ENCODE measurements around the gene ZNF692.
"Not testable (repeated sequence)": the region's sequence is repeated elsewhere in the genome, so short reads cannot be mapped to it uniquely, and the experiment has no call there.

ZNF692 gene

DNA sequence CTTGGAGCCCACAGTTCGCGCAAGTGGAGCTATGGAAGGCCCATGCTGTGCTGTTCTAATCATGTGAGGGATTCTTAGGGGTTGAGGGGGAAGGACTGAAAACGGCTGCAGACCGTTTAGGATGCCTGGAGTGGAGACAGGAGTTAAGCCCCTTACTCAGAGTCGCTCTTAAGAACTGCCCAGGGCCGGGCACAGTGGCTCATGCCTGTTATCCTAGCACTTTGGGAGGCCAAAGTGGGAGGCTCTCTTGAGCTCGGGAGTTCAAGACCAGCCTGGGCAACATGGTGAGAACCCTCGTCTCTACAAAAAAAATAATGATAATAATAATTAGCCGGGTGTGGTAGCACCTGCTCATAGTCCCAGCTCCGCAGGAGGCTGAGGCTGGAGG is 19.7 kb downstream of the ZNF692 start:
- ATAC-seq (replicated peaks; ENCODE audit: extremely low read depth, poor library complexity, severe bottlenecking) (no peak), DNase-seq (ENCODE audit: low spot score in 2 of 2) (no peak)
- Mint-ChIP-seq H3K36me3 (ENCODE audit: insufficient read depth) (peaks cover 16% of the 10 kb centered on the region), H3K27me3 (no peaks in the 10 kb centered on the region), H3K27ac (ENCODE audit: low read depth) (no peak overlapping the region), H3K4me3 (no peak overlapping the region), H3K4me1 (peaks cover 24% of the 10 kb centered on the region), H3K9me3 (no peaks in the 10 kb centered on the region)

DNA sequence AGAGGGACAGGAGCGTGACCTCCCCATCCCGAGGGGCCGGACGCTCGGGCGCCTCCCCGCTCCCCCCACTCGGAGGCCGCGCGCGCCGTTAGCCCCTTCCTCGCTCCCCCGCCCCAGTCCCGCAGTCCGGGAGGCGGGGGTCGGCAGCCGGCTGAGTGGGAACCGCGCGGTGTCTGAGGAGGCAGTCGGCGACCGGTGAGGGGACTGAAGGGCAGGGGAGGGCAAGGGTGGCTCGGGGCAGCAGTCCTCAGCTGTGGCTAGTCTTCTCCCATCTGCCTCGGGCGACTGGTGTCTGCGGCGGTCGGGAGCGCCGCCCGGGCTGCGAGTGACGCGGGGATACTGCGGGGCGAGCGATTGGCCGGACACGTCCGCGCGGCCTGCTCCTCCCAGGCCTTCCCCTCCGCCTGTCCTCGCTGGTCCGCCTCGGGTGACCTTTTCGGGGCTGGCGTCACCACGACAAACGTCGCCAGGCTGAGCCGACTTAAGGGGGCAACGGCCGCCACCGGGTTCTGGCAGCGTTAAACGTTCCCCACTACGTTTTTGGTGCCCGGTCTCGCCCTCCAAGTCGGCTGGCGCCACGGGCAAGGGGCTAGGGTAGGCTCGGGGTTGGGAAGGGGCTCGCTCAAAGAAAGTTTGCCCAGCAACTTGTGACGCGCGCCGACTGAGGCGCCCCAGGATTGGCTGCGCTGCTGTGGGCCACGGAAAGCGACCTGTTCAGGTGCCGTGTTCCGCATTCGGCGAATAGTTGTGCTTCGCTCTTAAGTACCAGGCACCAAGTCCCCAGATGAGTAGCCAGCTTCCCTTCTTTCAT is 20.3 kb downstream of the ZNF692 start:
- Mint-ChIP-seq H3K4me3 (no peak overlapping the region), H3K36me3 (ENCODE audit: insufficient read depth) (peaks cover 15% of the 10 kb centered on the region), H3K27ac (ENCODE audit: low read depth) (no peak overlapping the region), H3K4me1 (peaks cover 24% of the 10 kb centered on the region), H3K9me3 (no peaks in the 10 kb centered on the region), H3K27me3 (no peaks in the 10 kb centered on the region)
- ATAC-seq (replicated peaks; ENCODE audit: extremely low read depth, poor library complexity, severe bottlenecking) (peak; percentile 68), DNase-seq (ENCODE audit: low spot score in 2 of 2) (peak; percentile 73 to 78)

DNA sequence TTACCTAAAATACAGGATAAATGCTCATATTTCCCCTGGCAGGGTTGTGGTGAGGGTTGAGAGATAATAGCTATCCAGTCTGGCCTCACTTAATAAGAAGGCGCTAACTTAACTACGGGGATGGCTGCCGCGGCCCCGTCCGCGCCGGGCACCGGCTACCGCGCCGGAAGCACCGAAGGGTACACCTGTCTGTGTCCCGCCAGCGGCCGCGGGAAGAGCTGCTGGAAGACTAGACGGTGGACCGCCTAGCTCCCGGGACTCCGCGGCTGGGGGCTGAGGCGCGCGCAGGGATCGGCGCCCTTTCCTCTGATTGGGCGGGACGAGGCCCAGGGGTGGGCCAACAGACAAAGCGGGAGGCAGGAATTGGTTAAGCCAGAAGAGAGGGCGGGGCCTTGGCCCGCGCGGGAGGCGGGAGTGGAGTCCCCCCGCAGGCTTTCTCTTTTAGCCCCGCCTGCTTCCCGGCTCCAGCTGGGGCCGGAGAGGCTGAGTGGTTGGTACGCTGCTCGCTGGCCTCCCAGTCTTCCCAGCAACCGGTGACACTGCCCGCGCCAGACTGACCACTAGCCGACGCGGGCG is 21.0 kb downstream of the ZNF692 start, which contains the start of gene ZNF672:
TSS of gene ZNF672 (plus strand) at position 444 of the 576 bp plus-strand sequence. CDS start 9,051 bp downstream, outside the sequence.
- Mint-ChIP-seq H3K4me1 (peaks cover 24% of the 10 kb centered on the region), H3K27me3 (no peaks in the 10 kb centered on the region), H3K4me3 (no peak within 1 kb of the TSS), H3K27ac (ENCODE audit: low read depth) (no peak within 1 kb of the TSS), H3K9me3 (no peaks in the 10 kb centered on the region), H3K36me3 (ENCODE audit: insufficient read depth) (peaks cover 13% of the 10 kb centered on the region)
- DNase-seq (ENCODE audit: low spot score in 2 of 2) (peak; percentile 86 to 88), ATAC-seq (replicated peaks; ENCODE audit: extremely low read depth, poor library complexity, severe bottlenecking) (peak; percentile 83)

DNA sequence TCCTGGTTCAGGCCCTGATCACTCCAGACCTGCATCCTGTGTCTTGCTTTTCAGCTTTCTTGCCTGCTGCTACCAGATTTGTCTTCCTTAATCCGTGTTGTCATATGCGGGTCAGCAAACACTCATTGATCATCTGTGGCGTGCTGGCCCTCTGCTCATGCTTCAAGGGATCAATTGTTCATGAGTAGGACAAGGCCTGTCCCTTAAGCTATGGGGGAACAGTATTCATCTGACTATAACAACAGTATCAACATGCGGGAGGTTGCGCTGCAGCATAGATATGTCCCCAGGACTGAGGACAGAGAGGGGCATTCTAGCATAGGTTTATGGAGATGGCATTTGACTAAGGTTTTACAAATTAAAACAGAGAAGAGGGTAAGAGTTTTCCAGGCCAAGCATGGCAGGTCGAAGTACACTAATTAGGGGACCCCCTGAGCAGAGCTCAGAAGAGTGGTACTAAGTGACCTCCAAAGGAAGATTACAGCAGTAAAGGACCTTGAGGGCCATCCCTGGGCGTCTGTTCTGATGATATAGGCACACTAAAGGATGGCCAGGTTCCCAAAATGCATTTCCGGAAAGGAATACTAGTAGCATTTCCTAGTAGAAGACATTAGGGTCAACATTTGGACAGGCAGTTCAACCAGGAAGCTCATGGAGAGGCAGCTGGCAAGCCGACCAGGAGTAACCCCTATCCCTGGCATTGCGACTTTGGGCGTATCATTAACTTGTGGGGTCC is 21.7 kb downstream of the ZNF692 start:
- Mint-ChIP-seq H3K36me3 (ENCODE audit: insufficient read depth) (peaks cover 10% of the 10 kb centered on the region), H3K4me3 (no peak overlapping the region), H3K27me3 (no peaks in the 10 kb centered on the region), H3K9me3 (no peaks in the 10 kb centered on the region), H3K27ac (ENCODE audit: low read depth) (no peak overlapping the region), H3K4me1 (peaks cover 24% of the 10 kb centered on the region)
- no peak for DNase-seq (ENCODE audit: low spot score in 2 of 2)
- no peak for ATAC-seq (replicated peaks; ENCODE audit: extremely low read depth, poor library complexity, severe bottlenecking)

DNA sequence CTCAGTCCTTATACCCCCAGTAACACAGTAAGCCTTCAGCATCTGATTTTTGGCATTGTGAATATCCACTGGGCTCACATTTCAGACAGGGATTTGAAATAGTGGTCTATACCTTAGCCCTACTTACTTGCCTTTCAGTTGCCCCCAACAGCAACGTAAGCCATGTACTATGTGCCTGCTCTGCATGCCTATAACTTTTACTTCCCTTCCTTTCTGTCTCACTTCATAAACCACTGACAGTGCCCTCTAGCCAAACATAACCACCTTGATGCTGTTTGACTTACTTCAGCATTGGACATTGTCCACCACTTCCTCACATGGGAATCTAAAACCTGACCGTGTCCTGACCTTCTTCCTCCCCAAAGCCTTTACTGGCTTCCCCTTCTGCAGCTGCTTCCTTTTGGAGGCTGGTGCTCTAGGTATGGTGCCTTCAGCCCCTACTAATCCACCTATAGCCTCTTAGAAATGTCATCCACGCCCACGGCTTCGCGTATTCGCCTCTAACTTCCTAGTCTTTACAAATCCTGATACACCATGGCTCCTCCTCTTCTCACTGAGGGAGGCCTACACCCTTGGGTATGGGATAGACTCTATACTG is 24.4 kb downstream of the ZNF692 start:
- H3K4me1 Mint-ChIP-seq, result peaks cover 7% of the 10 kb centered on the region
- no peak overlapping the region for H3K27ac Mint-ChIP-seq (ENCODE audit: low read depth)
- no peak overlapping the region for H3K4me3 Mint-ChIP-seq
- no peak for ATAC-seq (replicated peaks; ENCODE audit: extremely low read depth, poor library complexity, severe bottlenecking)
- peaks cover 10% of the 10 kb centered on the region for H3K36me3 Mint-ChIP-seq (ENCODE audit: insufficient read depth)
- no peaks in the 10 kb centered on the region for H3K9me3 Mint-ChIP-seq
- H3K27me3 Mint-ChIP-seq, result no peaks in the 10 kb centered on the region
- DNase-seq (ENCODE audit: low spot score in 2 of 2), result no peak

DNA sequence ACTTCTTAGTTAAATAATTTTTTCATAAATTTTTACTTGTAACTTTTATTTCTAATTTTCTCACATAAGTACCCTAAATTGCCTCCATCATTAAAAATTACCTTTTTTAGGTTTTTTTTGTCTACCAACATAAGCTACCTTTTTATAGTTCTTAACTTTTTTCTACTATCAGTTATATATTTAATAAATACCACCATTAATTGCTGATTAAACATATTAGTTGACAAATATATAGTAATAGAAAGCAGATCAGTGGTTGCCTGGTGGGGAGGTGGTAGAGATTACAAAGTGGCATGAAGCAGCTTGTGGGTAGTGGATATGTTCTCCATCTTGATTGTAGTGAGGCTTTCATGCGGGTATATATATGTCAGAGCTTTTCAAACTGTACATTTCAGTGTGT is 27.0 kb downstream of the ZNF692 start:
- H3K4me1 Mint-ChIP-seq, result peaks cover 3% of the 10 kb centered on the region
- DNase-seq (ENCODE audit: low spot score in 2 of 2), result no peak
- H3K27ac Mint-ChIP-seq (ENCODE audit: low read depth), result no peak overlapping the region
- H3K27me3 Mint-ChIP-seq, result no peaks in the 10 kb centered on the region
- H3K9me3 Mint-ChIP-seq, result no peaks in the 10 kb centered on the region
- no peaks in the 10 kb centered on the region for H3K36me3 Mint-ChIP-seq (ENCODE audit: insufficient read depth)
- ATAC-seq (replicated peaks; ENCODE audit: extremely low read depth, poor library complexity, severe bottlenecking), result no peak
- H3K4me3 Mint-ChIP-seq, result no peak overlapping the region

DNA sequence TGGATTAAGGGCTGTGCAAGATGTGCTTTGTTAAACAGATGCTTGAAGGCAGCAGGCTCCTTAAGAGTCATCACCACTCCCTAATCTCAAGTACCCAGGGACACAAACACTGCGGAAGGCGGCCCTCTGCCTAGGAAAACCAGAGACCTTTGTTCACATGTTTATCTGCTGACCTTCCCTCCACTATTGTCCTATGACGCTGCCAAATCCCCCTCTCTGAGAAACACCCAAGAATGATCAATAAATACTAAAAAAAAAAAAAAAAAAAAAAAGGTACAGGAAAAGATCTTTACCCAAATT is 28.2 kb downstream of the ZNF692 start:
- not testable (repeated sequence) for H3K9me3 Mint-ChIP-seq; H3K36me3 Mint-ChIP-seq (ENCODE audit: insufficient read depth); ATAC-seq (replicated peaks; ENCODE audit: extremely low read depth, poor library complexity, severe bottlenecking)

DNA sequence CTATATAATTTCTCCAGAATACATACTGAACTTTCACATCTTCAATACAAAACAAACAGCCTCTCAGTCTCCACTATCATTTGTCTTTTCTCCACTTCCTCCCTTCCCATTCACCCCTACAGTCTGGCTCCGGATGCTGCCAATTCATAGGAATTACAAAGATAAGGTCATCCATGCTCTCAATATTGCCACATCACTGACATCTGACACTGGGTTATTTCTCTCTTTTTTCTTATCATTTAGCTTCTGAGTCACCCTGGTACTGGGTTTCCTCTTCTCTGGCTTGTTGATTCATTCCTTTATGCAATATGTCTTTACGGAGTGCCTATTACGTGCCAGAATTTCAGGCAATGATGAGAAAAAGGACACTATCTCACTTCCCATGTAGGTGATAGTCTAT is 30.0 kb downstream of the ZNF692 start:
- Mint-ChIP-seq H3K9me3 (no peaks in the 10 kb centered on the region), H3K4me3 (no peak overlapping the region), H3K27ac (ENCODE audit: low read depth) (no peak overlapping the region), H3K36me3 (ENCODE audit: insufficient read depth) (peaks cover 6% of the 10 kb centered on the region), H3K4me1 (peaks cover 33% of the 10 kb centered on the region), H3K27me3 (no peaks in the 10 kb centered on the region)
- DNase-seq (ENCODE audit: low spot score in 2 of 2) (no peak), ATAC-seq (replicated peaks; ENCODE audit: extremely low read depth, poor library complexity, severe bottlenecking) (no peak)

More for the DNA sequence above, 28.2 kb downstream of the ZNF692 start:
- not testable (repeated sequence) for H3K27me3 Mint-ChIP-seq; DNase-seq (ENCODE audit: low spot score in 2 of 2); H3K4me3 Mint-ChIP-seq; H3K27ac Mint-ChIP-seq (ENCODE audit: low read depth)
- peaks cover 15% of the 10 kb centered on the region for H3K4me1 Mint-ChIP-seq

DNA sequence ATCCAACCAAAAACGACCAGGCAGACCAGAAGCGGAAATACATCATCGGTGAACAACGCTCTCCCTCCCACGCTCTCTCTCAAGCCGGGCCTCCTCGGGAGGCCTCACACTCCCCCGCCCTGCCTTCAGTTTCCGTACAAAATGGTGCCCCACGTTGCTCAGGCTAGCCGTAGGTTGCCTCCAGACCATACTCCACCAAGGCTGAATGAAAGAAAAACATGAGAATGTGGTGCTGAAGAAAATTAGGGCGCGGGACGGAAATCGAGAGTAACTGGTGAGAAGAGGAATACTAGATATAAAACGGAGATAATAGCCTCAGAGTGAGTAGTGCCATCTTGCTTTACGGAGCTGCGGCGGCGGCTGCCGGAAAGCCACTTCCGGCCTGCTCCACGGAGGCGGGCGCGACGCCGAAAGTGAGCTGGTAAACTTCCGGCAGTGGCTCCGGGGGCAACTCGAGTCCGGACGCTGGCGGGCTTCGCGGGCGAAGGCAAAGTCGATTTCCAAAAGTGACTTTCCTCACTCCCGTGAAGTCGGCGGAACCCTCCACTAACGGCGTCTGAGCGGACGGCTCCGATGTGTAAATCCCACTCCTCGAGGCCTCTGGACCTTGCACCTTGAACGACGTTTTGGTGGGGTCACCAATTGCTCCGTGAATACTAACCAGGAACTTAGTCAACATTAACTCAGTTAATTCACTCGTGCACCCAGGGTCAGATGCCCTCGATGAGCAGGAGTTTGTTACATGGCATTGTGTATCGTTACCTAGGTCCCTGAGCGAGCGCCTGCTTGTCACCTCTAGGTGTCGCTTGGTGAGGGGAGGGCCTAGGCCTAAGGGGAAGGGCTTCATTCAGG is 32.8 kb downstream of the ZNF692 start, which contains the start of gene SH3BP5L:
TSS of gene SH3BP5L (minus strand) at position 7 of the 852 bp plus-strand sequence. CDS start 980 bp downstream, outside the sequence.
- peaks cover 18% of the 10 kb centered on the region for H3K36me3 Mint-ChIP-seq (ENCODE audit: insufficient read depth)
- no peaks in the 10 kb centered on the region for H3K27me3 Mint-ChIP-seq
- peak within 1 kb of the TSS; percentile 98 for H3K4me3 Mint-ChIP-seq
- H3K9me3 Mint-ChIP-seq, result no peaks in the 10 kb centered on the region
- DNase-seq (ENCODE audit: low spot score in 2 of 2) (peak; percentile 85 to 87), ATAC-seq (replicated peaks; ENCODE audit: extremely low read depth, poor library complexity, severe bottlenecking) (peak; percentile 92)
- peak within 1 kb of the TSS; percentile 95 for H3K27ac Mint-ChIP-seq (ENCODE audit: low read depth)
- H3K4me1 Mint-ChIP-seq, result peaks cover 58% of the 10 kb centered on the region

DNA sequence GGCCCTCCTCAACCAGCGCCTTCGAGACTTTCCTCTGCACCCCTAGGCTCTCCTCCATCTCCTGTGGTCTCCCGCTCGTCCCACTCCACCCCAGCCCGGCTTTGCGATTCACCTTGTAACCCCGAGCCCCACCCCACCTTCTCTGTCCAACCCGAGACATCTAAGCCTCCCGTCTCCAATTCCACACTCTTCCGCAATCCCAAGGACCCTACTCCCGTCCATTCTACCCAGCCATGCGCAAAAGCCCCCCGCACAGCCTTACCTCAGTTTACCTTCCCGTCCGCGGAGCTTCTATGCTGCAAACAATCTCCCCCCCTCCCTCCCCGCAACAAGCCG is 33.3 kb downstream of the ZNF692 start:
- ATAC-seq (replicated peaks; ENCODE audit: extremely low read depth, poor library complexity, severe bottlenecking), result no peak
- H3K27ac Mint-ChIP-seq (ENCODE audit: low read depth), result peak overlapping the region; percentile 95

DNA sequence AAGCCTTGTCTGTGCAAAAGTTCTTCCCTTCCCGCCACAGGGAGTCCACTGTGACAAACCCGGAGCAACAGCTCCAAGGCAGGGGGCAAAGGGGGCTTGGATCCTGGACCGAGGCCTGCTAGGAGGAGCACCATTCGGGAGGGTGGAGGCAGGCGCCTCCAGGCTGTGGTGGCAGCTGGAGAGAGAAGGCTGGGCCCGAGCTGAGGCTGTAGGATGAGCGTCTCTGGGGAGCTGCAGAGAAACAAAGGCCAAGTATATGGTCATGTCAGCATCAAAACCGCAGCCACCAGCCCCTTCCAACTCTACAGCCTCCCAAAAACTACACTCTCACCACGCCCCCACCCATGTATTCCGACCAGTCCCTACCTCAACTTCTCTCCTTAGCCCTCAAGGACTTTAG is 33.7 kb downstream of the ZNF692 start:
- no peak for DNase-seq (ENCODE audit: low spot score in 2 of 2)
- Mint-ChIP-seq H3K4me3 (peak overlapping the region; percentile 98), H3K4me1 (peaks cover 68% of the 10 kb centered on the region), H3K36me3 (ENCODE audit: insufficient read depth) (peaks cover 25% of the 10 kb centered on the region), H3K27me3 (no peaks in the 10 kb centered on the region), H3K9me3 (no peaks in the 10 kb centered on the region), H3K27ac (ENCODE audit: low read depth) (peak overlapping the region; percentile 95)
- no peak for ATAC-seq (replicated peaks; ENCODE audit: extremely low read depth, poor library complexity, severe bottlenecking)

More for the DNA sequence above, 33.3 kb downstream of the ZNF692 start:
- peaks cover 22% of the 10 kb centered on the region for H3K36me3 Mint-ChIP-seq (ENCODE audit: insufficient read depth)
- H3K4me1 Mint-ChIP-seq, result peaks cover 64% of the 10 kb centered on the region
- H3K9me3 Mint-ChIP-seq, result no peaks in the 10 kb centered on the region
- no peaks in the 10 kb centered on the region for H3K27me3 Mint-ChIP-seq
- H3K4me3 Mint-ChIP-seq, result peak overlapping the region; percentile 98
- DNase-seq (ENCODE audit: low spot score in 2 of 2), result peak in 1 of 2 donors; percentile 19

DNA sequence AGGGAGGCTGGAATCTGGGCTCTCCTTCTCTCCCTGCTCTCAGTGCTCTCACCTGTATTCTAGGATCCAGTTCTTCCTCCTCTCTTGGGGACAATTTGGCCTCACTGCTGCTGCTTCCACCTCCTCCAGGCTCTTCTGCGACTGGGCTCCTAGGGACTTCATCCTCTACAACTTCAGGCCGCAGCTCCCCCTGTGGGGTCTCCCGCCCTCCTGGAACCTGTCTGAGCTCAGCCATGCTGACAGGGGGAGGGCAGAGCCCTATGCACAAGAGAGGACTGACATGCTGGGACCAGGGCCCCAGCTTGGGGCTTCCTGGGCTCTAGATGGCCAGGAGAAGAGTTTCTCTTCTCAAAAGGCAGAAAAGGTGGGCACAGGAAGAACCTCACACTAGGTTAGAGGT is 34.2 kb downstream of the ZNF692 start:
- no peak for DNase-seq (ENCODE audit: low spot score in 2 of 2)
- H3K4me3 Mint-ChIP-seq, result peak overlapping the region; percentile 98
- H3K4me1 Mint-ChIP-seq, result peaks cover 72% of the 10 kb centered on the region
- no peaks in the 10 kb centered on the region for H3K27me3 Mint-ChIP-seq
- peaks cover 25% of the 10 kb centered on the region for H3K36me3 Mint-ChIP-seq (ENCODE audit: insufficient read depth)
- peak overlapping the region; percentile 95 for H3K27ac Mint-ChIP-seq (ENCODE audit: low read depth)
- no peak for ATAC-seq (replicated peaks; ENCODE audit: extremely low read depth, poor library complexity, severe bottlenecking)
- no peaks in the 10 kb centered on the region for H3K9me3 Mint-ChIP-seq

Measured in central memory CD8-positive, alpha-beta T cell (primary cell).